GM12878 (cell line): Measurements from ENCODE around the gene METTL3.

Experiments used
- CHD4 ChIP-seq: fragments of 200-600 bp; sonication (generic); IDR thresholded peaks from 2 replicates; pipeline ENCODE4 v1.6.1; 2016; ENCODE audit warnings: mild to moderate bottlenecking
- FOS ChIP-seq: IDR thresholded peaks from 3 replicates; pipeline ENCODE4 v1.6.1; 2011; ENCODE audit warnings: borderline replicate concordance; ENCODE audit not compliant: insufficient read length; ENCODE audit errors: extremely low read depth
- HDAC2 ChIP-seq: fragments of 200-600 bp; sonication (generic); IDR thresholded peaks from 2 replicates; pipeline ENCODE4 v1.6.1; 2017

- TF ChIP-seq CHD4: no peak
- TF ChIP-seq FOS: no peak
- no peak for TF ChIP-seq HDAC2
Observed at GRCh38 chr14:21539189-21539940, 28.2 kb upstream of the METTL3 start.
